ENCODE measurements around the gene CMTM2.

DNA sequence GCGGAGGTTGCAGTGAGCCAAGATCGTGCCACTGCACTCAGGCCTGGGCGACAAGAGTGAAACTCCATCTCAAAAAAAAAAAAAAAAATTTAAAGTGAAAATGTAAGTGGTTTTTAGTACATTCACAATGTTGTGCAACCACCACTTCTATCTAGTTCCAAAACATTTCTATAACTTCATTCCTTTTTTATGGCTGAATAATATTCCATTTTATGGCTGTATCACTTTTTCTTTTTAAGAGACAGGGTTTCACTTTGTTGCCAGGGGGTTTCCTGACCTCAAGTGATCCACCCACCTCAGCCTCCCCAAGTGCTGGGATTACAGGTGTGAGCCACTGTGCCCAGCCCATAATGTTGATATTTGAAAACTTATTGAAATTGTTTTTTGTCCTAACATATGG is 13.6 kb downstream of the CMTM2 start:
- no peak for TF ChIP-seq POLR2A (IDR thresholded peaks at IDR 0.05)
- no peak for TF ChIP-seq CTCF (IDR thresholded peaks at IDR 0.05)
